SK-N-SH (cell line): ENCODE data around the gene DMD.

Experiments
- JUND ChIP-seq: IDR thresholded peaks from 2 replicates; pipeline ENCODE4 v1.4.0; 2012
- NRF1 ChIP-seq: IDR thresholded peaks from 2 replicates; pipeline ENCODE4 v1.6.1; 2012; ENCODE audit warnings: low read depth, mild to moderate bottlenecking, low read length
- ZBTB33 ChIP-seq: IDR thresholded peaks from 2 replicates; pipeline ENCODE4 v1.4.0; 2012; ENCODE audit warnings: low read depth, borderline replicate concordance

DNA sequence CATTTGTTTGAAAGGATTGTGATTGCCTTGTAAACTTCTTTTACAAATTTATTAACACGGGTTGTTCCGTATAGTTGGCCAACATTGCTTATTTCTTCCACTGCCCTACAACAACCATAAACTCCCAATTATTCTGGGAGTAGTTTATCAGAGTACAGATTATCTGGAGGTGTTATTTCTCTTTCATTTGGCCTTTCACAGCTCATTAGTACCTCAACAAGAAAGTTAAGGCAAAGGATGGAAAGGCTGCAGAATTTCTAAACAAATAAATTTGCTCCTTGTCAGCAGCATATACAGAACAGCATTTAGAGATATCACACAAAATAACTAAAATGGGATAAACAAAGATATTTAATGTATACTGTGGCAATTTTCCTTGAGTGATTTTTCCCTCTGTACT, 548.8 kb downstream of the DMD start:
- TF ChIP-seq JUND (no peak), ZBTB33 (no peak), NRF1 (no peak)
